NCI-H2227 (cell line): Measurements from ENCODE around the gene CEP95.

Source experiments
- DNase-seq: peaks from one replicate; lab custom pipeline; 2025; ENCODE audit not compliant: unreplicated experiment; lab: John Stamatoyannopoulos, UW

CEP95 gene

DNA sequence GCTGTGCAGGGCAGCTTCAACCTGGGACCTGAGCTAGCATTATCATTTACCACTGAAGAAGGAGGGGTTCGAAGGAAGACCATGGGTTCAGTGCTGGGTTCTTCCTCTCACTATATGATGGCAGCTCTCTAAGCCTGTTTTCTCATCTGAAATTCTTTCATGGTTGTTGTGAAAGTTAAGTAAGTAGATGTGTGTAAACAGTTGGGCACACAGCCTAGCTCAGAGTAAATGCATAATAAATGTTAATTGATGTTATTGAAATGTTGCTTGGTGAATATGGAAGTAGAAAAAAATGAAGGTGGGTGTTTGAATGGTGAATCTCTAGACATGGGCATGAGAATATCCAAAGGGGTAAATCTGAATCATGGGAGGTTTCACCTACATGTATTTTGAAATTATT is 9.1 kb downstream of the CEP95 start:
- DNase-seq, result no peak

DNA sequence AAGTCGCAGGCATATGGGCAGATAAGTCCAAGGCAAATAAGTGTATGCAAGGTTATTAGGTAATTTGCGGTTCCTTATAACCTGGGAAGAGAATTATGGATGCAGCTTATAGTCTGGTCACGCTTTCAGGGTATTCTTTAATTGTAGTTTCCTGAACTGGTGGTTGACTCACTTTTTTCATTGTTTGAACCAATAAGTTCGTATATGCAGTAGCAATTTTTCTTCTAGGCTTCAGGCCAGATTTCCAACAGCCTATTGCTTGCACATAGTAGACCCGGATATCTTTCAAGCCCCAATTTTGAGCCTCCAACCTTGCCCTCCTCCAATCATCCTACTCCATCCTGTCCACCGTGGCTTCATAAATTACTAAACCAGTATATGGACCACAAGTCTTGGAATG is 12.8 kb downstream of the CEP95 start:
- no peak for DNase-seq

DNA sequence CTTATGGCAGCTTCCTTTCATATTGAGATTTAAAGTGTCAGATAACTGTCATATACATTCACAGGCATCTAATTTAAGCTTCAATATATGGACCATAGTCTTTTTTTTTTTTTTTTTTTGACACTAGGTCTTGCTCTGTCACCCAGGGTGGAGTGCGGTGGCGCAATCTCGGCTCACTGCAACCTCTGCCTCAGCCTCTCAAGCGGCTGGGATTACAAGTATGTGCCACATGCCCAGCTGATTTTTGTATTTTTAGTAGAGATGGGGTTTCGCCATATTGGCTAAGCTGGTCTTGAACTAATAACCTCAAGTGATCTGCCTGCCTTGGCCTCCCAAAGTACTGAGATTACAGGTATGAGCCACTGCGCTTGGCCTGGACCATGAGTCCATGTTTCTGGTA is 13.6 kb downstream of the CEP95 start:
- DNase-seq, result no peak

DNA sequence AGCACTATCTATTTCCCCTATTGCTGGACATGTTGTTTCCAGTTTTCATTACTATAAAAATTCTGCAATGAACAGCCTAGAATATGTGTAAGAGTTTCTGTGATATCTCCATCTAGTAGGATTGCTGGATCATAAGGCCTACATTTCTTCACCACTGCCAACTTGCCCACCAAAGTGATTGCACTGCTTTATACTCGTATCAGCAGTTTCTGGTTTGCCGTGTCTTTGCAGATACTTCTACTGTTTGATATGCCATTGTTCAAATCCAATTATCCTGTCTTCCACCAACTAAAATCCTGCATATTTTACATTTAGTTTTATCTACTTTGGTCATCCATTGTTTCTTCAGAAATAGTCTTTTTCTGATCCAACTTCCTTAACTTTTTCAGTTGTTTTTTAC is 21.1 kb downstream of the CEP95 start:
- no peak for DNase-seq

DNA sequence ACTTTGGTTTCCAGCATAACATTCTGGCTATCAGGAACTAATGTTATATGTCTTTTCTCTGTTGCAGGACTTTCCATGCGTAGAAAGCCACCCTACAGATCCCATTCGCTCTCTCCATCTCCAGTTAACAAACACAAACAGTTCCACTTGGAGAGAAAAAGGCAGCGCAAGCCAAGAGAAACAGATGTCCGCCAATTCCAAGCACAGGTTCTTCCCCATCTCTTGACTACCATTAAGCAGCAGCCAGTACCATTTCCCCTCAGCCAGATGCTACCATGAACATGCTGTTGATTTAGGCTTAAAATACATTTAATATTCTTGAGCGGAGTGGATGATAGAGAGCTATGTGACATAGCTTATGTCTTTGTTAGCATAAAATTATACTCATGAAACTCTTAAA is 22.4 kb downstream of the CEP95 start:
- no peak for DNase-seq

DNA sequence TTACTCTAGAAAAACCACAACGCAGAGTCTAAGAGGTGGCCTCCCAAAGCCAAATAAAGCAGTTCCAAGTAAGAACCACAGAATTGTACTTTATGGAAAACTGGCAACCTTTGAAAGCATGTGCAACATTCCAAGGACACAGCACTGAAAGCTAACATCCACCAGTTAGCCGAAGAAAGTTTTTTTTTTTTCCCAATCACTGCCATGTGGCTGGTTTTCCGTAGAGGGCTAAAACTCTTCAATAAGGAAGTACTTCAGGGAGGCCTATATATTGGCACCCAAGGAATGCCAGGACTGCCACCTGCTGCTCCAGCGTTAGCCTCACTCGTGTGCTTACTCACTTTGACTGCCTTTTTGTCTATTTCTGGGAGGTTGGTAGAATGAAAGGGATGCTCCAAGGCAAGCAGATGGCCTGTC is 25.2 kb downstream of the CEP95 start:
- no peak for DNase-seq

DNA sequence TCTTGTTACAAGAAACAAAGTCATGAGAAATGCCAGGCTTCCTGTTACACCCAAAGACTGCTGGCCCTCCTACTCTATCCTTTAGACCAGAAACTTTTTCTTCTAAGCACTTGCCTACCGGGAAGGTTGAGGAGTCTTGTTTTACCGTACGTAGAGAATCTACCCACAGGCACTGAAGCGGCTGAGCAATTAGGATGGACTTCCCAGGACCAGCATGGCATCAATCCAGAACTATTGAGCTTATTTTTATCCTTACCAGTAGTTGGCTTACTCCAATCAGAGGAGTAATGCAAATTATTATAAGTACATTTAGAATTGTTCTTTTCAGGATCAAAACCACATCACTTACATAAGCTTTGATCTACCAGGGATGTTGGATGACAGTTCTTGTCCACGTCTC is 25.6 kb downstream of the CEP95 start:
- DNase-seq, result no peak

DNA sequence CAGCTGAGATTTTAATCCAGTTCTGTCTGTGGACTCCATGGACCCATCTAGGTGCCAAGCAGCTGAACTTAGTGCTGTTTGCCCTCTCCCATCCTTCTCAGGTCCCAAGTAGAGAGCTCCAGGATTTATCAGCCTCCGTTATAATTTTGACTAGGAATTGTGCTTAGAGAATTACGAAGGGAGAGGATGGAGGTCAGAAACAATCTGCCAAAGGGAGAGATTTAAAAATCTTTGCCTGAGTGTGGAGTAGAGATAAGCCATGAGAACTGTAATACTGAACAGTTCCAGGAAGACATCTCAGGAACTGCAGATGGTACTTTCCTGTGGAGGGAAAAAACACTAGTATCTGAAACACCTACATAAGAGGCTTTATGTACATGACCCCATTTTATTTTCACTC is 27.0 kb downstream of the CEP95 start:
- no peak for DNase-seq

DNA sequence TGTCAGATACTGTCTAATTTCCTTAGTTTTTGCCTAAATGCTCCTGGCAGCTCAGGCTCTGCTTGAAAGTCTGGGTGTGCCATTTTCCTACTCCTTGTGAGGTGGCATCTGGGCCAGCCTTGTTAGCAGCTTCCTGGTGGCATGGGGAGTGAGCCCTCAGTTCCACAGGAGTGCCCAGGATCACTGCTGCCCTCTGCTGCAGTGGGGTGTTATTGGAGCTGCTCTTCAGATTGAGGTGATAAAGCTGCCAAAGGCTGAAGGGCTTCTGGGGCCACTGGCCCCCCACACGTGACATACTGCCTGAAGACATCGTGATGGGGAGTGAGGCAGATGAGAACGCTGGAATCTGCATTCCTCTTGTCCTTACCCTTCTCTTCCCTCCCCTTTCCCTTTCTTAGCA is 27.4 kb downstream of the CEP95 start:
- DNase-seq, result no peak

DNA sequence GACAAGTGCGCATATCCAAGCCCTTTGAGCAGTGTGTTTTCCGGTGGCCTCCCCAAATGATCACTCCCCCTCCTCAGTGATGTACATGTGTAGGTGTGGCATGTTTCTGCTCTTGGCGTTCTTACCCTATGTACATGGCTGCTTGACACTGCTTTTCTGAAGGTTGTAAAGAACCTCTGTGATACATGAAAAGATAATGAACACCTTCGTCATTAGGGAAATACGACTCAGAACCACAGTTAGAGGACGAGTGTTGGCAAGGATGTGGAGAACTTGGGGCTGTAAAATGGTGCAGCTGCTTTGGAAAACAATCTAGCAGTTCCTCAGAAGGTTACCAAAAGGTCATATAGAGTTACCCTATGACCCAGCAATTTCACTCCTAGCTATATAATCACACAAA is 28.6 kb downstream of the CEP95 start:
- DNase-seq, result no peak

DNA sequence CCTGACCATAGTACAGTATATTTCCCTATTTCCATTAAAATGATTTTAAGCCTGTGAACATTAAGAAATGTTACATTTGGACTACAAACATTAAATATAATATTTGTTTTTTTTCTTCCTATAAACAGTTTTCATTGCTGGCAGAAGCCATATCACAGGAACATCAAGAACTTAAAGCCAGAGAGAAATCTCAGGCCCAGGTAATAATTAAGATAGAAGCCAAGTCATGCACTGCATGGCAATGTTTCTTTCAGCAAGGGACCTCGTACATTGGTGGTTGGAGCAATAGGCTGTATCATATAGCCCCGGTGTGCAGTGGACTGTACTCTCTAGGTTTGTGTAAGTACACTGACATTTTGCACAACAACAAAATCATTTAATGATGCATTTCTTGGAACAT is 30.1 kb downstream of the CEP95 start:
- DNase-seq, result no peak

DNA sequence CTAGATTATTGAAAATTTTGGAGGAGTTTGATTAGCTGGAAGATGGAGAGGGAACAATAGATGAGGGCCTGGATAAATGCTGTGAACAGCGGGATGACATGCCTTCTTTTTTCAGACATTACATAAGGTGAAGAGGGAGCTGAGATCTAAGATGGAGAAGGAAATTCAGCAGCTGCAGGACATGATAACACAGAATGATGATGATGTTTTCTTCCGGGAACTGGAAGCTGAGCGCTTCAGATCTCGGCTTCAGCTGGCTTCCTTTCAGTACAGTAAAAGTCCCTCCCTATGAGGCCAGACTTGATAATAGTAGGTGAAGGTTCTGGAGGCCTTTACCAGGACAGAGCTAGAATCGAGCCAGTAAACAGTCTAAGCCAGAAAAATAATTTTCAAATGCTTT is 30.7 kb downstream of the CEP95 start:
- no peak for DNase-seq

DNA sequence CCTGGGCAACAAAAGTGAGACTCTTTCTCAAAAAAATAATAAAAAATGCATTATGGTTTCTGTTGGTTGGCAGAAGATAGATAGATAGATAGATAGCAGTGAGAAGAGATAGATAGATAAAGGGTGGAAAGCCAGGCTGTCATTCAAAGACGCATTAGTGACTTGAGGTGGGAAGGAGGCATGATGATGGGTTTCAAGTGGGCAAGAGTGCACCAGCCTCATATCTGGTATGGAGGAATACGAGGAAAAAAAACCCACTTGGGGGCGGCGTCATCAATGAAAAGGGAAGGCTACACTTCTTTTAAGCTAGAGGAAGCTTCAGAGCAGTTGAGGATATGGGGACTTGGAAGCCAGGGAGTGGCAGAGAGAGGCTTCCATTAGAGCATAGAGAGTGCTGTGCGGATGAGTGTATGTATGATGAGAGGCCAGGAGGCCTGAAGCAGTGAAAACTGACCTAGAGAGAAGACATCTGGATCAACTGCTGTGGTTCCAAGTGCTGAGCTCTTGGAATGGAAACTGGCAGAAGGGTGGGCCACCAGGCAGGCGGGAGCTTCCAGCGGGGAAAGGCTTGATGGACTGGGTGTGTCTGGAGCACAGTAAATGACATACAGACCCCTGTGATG is 31.8 kb downstream of the CEP95 start:
- DNase-seq, result no peak

DNA sequence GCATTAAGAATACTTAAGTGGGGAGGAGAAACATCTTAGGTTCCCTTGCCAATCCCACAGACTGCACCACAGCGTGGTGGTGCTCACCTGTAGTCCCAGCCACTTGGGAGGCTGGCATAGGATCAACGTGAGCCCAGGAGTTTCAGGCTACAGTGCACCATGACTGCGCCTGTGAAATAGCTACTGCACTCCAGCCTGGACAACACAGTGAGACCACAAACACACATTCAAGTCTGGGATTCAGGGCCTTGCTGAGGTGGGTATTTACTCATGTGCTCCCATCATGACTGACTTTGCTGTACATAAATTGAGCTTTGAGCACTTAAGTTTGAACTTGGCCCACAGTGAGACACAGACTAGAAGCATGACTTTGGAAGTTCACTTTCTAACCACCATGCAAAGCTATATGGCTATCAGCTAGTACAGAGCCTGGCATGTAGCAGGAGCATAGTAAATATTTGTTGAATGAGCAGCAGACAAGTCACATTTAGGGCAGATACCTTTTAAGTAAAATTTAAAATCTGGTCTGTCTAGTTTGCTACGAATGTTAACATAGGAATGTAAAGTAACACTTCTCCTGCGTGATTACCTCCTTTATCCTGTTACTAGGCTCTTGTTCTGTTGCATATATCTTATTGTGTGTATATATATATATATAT is 33.5 kb downstream of the CEP95 start:
- DNase-seq, result no peak

DNA sequence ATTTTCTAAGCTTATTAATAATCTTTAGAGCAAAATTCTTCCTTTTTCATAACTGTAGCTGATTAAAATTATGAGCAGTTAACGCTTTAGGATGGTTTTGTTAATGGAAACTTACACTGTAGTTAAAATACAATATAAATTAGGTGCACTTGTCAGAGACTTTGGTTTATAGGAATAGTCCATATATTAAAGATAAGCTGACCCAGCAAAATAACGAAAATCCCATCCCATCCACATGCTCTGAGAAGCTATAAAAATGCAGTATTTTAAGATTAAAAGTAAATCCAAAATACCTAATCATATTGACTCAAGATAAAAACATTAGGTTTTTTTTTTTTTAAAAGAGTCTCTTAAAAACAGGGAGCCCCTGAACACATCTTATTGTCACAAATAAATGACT is 38.0 kb downstream of the CEP95 start:
- DNase-seq, result no peak

DNA sequence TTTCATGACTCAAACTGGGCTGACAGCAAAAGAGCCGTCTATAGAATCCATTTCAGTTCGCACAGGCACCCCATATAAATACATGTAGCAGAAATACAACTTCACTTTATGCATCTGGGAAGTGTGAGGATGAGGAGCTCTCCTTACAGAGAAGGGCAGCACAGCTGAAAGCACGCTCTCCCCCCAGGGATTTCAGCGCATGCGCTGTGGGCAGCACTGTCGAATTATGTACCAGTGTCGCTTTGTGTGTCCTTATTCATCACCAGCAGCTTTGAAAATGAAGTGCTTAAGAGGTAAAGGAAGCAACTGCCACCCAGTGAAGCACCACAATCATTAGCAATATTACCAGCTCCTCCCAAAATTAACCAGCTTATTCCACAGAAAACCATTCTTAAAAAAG is 39.9 kb downstream of the CEP95 start:
- no peak for DNase-seq

DNA sequence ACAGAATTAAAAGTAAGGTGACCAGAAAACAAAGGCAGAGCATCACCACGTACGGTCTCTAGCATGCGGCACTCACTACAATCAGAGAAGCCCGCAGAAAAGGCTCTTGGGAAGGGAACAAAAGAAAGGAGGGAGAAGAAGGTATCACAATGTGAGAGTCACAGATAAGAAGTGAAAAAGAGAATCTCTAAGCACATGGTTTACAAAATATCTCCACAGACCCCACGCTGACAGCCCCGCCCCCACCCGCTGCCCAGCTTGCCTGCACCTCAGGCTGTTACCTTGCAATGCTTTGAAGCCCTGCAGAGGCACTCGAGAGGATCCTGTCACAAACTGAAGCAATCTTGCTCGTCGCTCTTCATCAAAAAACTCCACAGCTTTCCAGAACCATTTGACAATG is 40.5 kb downstream of the CEP95 start:
- DNase-seq, result no peak

DNA sequence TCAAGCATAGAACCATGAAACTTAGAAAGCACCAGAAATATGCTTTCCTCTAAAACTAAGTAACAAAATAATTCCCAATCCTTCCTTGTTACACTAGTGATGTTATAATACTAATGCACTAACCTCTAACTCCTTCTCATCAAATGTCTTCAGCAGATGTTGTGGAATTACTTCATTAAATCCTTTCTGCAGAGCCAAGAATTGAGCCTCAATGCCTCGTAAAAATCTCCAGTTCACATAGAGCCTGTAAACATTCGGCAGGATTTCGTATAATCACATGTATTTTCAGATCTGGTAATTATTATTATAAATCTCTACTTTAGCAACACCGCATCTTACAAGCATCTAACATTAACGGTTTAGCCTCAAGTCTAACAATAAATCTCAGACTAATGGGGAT is 44.7 kb downstream of the CEP95 start:
- no peak for DNase-seq

DNA sequence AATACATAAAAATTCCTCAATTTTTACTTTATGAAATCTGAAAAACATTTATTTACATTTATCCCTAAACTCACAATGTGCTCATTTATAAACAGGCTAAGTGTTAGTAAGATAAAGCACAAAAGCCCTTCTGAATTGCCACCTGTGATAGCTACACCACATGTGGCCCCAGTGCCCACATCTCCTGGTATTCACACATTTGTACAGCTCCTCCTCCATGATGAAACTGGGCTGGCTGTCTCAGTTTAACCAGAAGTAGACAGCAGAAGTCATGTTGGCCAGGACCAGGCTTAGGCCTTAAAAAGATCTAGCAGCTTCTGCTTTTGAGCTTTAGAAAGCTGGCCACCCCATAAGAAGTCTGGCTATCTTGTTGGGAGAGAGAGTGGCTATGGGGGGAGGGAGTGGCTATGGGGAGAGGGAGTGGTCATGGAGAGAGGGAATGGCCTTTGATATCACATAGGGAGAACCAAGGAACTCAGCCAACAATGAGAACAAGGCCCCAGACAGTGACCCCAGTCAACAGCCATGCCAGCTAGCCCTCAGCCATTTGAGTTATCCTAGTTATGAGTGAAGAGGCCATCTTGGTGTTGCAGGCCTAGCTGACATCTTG is 47.4 kb downstream of the CEP95 start:
- no peak for DNase-seq

DNA sequence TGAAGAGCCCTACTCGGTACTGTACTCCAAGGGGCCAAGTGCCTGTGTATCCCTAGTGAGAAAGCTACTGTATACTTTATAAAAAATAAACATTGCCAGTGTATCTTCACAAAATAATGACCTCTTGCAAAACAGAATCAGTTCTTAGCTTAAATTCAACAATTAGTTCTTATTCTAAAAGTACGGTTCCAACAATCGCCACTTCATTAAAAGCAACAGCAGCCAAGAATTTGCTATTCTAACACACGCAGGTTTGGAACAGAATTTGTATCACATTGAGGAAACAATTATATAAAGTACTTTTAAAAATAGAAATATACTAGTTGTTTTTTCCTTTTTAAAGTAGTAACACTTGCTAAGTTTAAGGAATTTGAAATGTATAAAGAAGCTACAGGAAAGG is 48.5 kb downstream of the CEP95 start:
- no peak for DNase-seq

DNA sequence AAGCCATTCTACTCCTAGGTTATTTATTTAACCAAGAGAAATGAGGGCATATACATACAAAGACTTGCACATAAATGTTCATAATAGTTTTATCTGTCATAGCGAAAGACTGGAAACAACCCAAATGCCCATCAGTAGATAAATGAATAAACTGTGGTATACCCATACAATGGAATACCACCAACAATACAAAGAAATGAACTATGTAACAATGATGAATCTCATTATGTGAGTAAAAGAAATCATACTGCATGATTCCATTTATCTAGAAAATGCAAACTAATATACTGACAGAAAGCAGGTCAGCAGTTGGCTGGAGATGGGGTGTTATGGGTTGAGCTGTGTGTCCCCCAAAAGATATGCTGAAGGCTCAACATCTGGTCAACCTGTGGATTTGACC is 57.3 kb downstream of the CEP95 start:
- no peak for DNase-seq

DNA sequence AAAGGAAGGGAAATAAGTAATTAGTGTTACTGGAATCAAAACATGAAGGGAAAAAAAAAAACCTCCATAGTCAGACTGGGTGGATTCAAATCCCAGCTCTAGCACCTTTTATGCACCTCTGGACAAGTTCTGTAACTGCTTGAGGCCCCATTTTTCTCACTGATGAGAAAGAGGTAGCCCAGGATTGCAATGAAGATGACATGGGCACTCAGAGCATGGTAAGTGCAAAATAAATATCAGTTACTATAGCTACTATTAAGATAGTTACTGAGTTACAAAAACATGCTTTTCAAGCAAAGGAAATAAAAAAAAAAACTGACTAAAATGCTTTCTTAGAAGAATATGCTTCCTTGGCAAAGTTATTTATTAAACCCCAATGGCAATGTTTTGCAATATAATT is 58.8 kb downstream of the CEP95 start:
- DNase-seq, result no peak

DNA sequence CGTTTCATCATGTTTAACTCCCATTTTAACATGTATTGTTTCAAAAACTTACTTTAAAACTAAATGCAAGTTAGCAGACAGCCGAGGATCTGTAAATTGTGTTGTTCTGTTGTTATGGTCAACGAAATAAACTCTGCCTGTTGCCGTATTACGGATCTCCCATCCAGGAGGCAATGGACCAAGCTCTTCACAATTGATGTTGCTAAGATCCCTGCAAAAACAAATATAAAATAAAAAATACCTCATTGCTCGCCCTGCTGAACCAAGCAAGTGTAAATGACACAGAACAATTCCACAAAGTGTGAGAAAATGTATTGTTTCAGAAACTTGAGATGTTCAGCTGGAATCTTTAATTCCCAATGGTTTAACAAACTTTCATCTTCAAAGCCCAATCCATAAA is 65.0 kb downstream of the CEP95 start:
- DNase-seq, result no peak
